Measurements from ENCODE around the gene CRYBB3. TPM values are rescaled to one million over a fixed set of nuclear protein-coding genes. Genes with fewer than 3 reads are reported as not detected.

CRYBB3 gene
- total RNA-seq, 1 donor from 2014 or later = 1.0 TPM

Other genes with a start within 250 kb of the CRYBB3 start
- 57.1 and 62.1 TPM in 2 replicates for gene KIAA1671, start 247.1 kb upstream of the CRYBB3 start, total RNA-seq
- gene CRYBB2, start 19.8 kb downstream of the CRYBB3 start, total RNA-seq = 0.81 TPM in 1 of 2 replicates, not detected in the other

Measured in progenitor cell of endocrine pancreas (in vitro differentiated cells).